A549 (cell line): ENCODE measurements around the gene SBK2. TPM values are rescaled to one million over a fixed set of nuclear protein-coding genes. Genes with fewer than 3 reads are reported as not detected.

Source experiments
- ATAC-seq, 2 experiments: fragments of 200-7000 bp in 1 of 2; fragments of >200 bp in 1 of 2; cut with Nextera tagmentation in 1 of 2; cut with Tn5 transposase in 1 of 2; 3 replicates each; pipeline versions ENCODE4 v1.8.0 to v1.9.1; 2018 to 2020; ENCODE audit warnings: mild to moderate bottlenecking in 1 of 2, moderate library complexity in 1 of 2
- CTCF ChIA-PET: fragments of 300-600 bp; sonication (Branson Sonifier 250); formaldehyde crosslinking; extraction: SDS; loops from one replicate; lab custom pipeline; 2021; ENCODE audit warnings: antibody characterized with exemption, inconsistent platforms; lab: Yijun Ruan, JAX
- POLR2A ChIA-PET: fragments of 350-600 bp; formaldehyde crosslinking; extraction: SDS; loops from one replicate; lab custom pipeline; 2021; ENCODE audit warnings: antibody characterized with exemption, inconsistent platforms; lab: Yijun Ruan, JAX
- DNase-seq, 2 experiments: peaks; one replicate each; pipeline versions ENCODE4 v3.0.0 to v3.0.0-alpha.2; 2011 to 2016; ENCODE audit warnings: low read depth in 1 of 2, low spot score in 1 of 2
- FAIRE-seq: peaks from 2 replicates; lab custom pipeline; 2011; peaks lifted over from hg19 to GRCh38; lab: Jason Lieb, UNC
- H3K27ac ChIP-seq, 2 experiments: fragments of >200 bp; sonication (Bioruptor Twin); formaldehyde crosslinking; 3 replicates each; pipeline ENCODE4 v1.5.1; 2016 to 2017
- H3K4me1 ChIP-seq: fragments of >200 bp; sonication (Bioruptor Twin); formaldehyde crosslinking; 3 replicates; pipeline ENCODE4 v1.6.1; 2016
- H3K4me2 ChIP-seq: fragments of >200 bp; sonication (Bioruptor Twin); formaldehyde crosslinking; 3 replicates; pipeline ENCODE4 v1.6.1; 2016
- H3K4me3 ChIP-seq: fragments of >200 bp; sonication (Bioruptor Twin); formaldehyde crosslinking; 3 replicates; pipeline ENCODE4 v1.5.1; 2016
- H3K9me3 ChIP-seq: fragments of >200 bp; sonication (Bioruptor Twin); formaldehyde crosslinking; 3 replicates; pipeline ENCODE4 v1.6.1; 2016
- ATOH8 ChIP-seq: fragments of 250-450 bp; sonication (Bioruptor Pico); IDR thresholded peaks from 2 replicates; pipeline ENCODE4 v1.5.0; 2020; ENCODE audit warnings: low read depth, mild to moderate bottlenecking, moderate library complexity
- BCL3 ChIP-seq: fragments of >200 bp; sonication (Bioruptor Twin); formaldehyde crosslinking; IDR thresholded peaks from 3 replicates; pipeline ENCODE4 v1.6.1; 2016
- CTCF ChIP-seq: fragments of >200 bp; sonication (Bioruptor Twin); formaldehyde crosslinking; IDR thresholded peaks from 3 replicates; pipeline ENCODE4 v1.5.1; 2016
- E2F6 ChIP-seq: IDR thresholded peaks from 2 replicates; pipeline ENCODE4 v1.6.1; 2012; ENCODE audit warnings: low read depth, borderline replicate concordance
- EP300 ChIP-seq, 2 experiments: fragments of >200 bp; sonication (Bioruptor Twin); formaldehyde crosslinking; IDR thresholded peaks; 2 replicates in 1 of 2; 3 replicates in 1 of 2; pipeline ENCODE4 v1.6.1; 2016 to 2017
- HMGXB4 ChIP-seq: fragments of 250-450 bp; sonication (Bioruptor Pico); IDR thresholded peaks from 2 replicates; pipeline ENCODE4 v1.5.0; 2021; ENCODE audit warnings: mild to moderate bottlenecking, moderate library complexity, borderline replicate concordance
- HOXA7 ChIP-seq: fragments of 250-450 bp; sonication (Bioruptor Pico); IDR thresholded peaks from 2 replicates; pipeline ENCODE4 v1.5.0; 2020; ENCODE audit warnings: mild to moderate bottlenecking, moderate library complexity
- JUN ChIP-seq, 2 experiments: fragments of >200 bp; sonication (Bioruptor Twin); formaldehyde crosslinking; IDR thresholded peaks; 2 replicates in 1 of 2; 3 replicates in 1 of 2; pipeline ENCODE4 v1.6.1; 2016 to 2017
- MAFK ChIP-seq: fragments of 450-650 bp; IDR thresholded peaks from 2 replicates; pipeline ENCODE4 v1.6.1; 2014; ENCODE audit not compliant: partially characterized antibody
- MAX ChIP-seq: IDR thresholded peaks from 2 replicates; pipeline ENCODE4 v1.6.1; 2012
- MAZ ChIP-seq: fragments of 150-350 bp; IDR thresholded peaks from 2 replicates; pipeline ENCODE4 v1.6.1; 2014; ENCODE audit warnings: antibody characterized with exemption, low read depth, low read length, borderline replicate concordance
- NFE2L2 ChIP-seq: fragments of 150-350 bp; conservative IDR thresholded peaks from 2 replicates; pipeline ENCODE4 v1.6.1; 2014; ENCODE audit warnings: low read length
- NPAS2 ChIP-seq: fragments of 250-450 bp; sonication (Bioruptor Pico); IDR thresholded peaks from 2 replicates; pipeline ENCODE4 v1.8.0; 2022; ENCODE audit warnings: mild to moderate bottlenecking, moderate library complexity, borderline replicate concordance
- NR3C1 ChIP-seq: fragments of >200 bp; sonication (Bioruptor Twin); formaldehyde crosslinking; IDR thresholded peaks from 3 replicates; pipeline ENCODE4 v1.6.1; 2017
- PBX3 ChIP-seq: IDR thresholded peaks from 2 replicates; pipeline ENCODE4 v1.6.1; 2012
- POLR2A ChIP-seq: IDR thresholded peaks from 2 replicates; pipeline ENCODE4 v1.6.1; 2012; ENCODE audit warnings: mild to moderate bottlenecking, low read length
- POLR2AphosphoS2 ChIP-seq: conservative IDR thresholded peaks from 2 replicates; pipeline ENCODE4 v1.6.1; 2012; ENCODE audit warnings: low read length, improper control_type of control experiment, inconsistent platforms
- RARB ChIP-seq: fragments of 250-450 bp; sonication (Bioruptor Pico); IDR thresholded peaks from 2 replicates; pipeline ENCODE4 v1.8.0; 2021; ENCODE audit warnings: mild to moderate bottlenecking, moderate library complexity
- RCOR1 ChIP-seq: fragments of 150-350 bp; IDR thresholded peaks from 2 replicates; pipeline ENCODE4 v1.6.1; 2014; ENCODE audit warnings: antibody characterized with exemption, low read length, low read depth
- REST ChIP-seq: fragments of 200-600 bp; sonication (generic); IDR thresholded peaks from 2 replicates; pipeline ENCODE4 v1.6.1; 2016; ENCODE audit warnings: antibody characterized with exemption, mild to moderate bottlenecking, moderate library complexity
- RNF2 ChIP-seq: fragments of 200-600 bp; sonication (generic); IDR thresholded peaks from 2 replicates; pipeline ENCODE4 v1.6.1; 2016; ENCODE audit warnings: low read depth, mild to moderate bottlenecking, antibody characterized with exemption, moderate library complexity, borderline replicate concordance
- SMC3 ChIP-seq: fragments of >200 bp; sonication (Bioruptor Twin); formaldehyde crosslinking; IDR thresholded peaks from 3 replicates; pipeline ENCODE4 v1.6.1; 2018; ENCODE audit warnings: inconsistent platforms
- ZFP36 ChIP-seq: fragments of 450-650 bp; IDR thresholded peaks from 2 replicates; pipeline ENCODE4 v1.6.1; 2014; ENCODE audit warnings: borderline replicate concordance; ENCODE audit not compliant: partially characterized antibody
- ZSCAN20 ChIP-seq: fragments of 250-450 bp; sonication (Bioruptor Pico); IDR thresholded peaks from 2 replicates; pipeline ENCODE4 v1.8.0; 2022; ENCODE audit warnings: mild to moderate bottlenecking, moderate library complexity
- WGBS: methylation state at CpG from one replicate; pipeline ENCODE4 v1.1.6; 2017; ENCODE audit errors: missing lambda C conversion rate; 5-methylcytosine and 5-hydroxymethylcytosine counted together
- polyA plus RNA-seq, 4 experiments: library from polyadenylated mRNA; depleted of rRNA in 3 of 4; stranded (reverse); fragments of >200 nt; fragmentation: RNase III in 1 of 4; extraction: RNeasy Plus Mini Kit Qiagen cat#74134 plus additional on column Dnase treatment in 1 of 4; gene quantifications; 2 replicates in 3 of 4; 3 replicates in 1 of 4; pipeline ENCODE4 v1.2.3, GENCODE V29; 2011 to 2017

The SBK2 gene
- polyA plus RNA-seq, 2 of the 4 experiments (the other 2 are of a cell fraction) = 0.89 to 1.1 TPM

GRCh38 chr19:55581145-55581822 is 44.4 kb upstream of the SBK2 start (continued):
- no peak for TF ChIP-seq POLR2AphosphoS2
- peak; percentile 98 for TF ChIP-seq REST
- TF ChIP-seq ZFP36 = peak; percentile 90
- no peak for TF ChIP-seq RARB (CRISPR knock-in tag)
- TF ChIP-seq MAFK = no peak

GRCh38 chr19:55580628-55581144 is 43.8 kb upstream of the SBK2 start, which contains the start of gene ZNF579:
Gene ZNF579, minus strand, starts transcription at chr19:55580848. Its CDS starts 1,209 bp downstream, at chr19:55579639.
- FAIRE-seq = no peak
- Histone ChIP-seq H3K27ac (peak within 1 kb of the TSS; percentile 99 to 100), H3K4me1 (peaks cover 26% of the 10 kb centered on the region), H3K4me2 (peak within 1 kb of the TSS; percentile 85), H3K4me3 (peak within 1 kb of the TSS; percentile 96), H3K9me3 (no peaks in the 10 kb centered on the region)
- DNase-seq = peak; percentile 89 to 96
- CTCF ChIA-PET = interaction anchor here (0.6 to 3.0 kb wide), 11 partner anchors 10 to 113 kb away, joined by 3 to 20 read pairs (median 5); partner anchors contain the start of gene ZNF865
- ATAC-seq = peak; percentile 79 to 81
- POLR2A ChIA-PET = interaction anchor here (0.6 to 2.7 kb wide), 8 partner anchors 12 to 79 kb away, joined by 5 to 22 read pairs (median 6); partner anchors contain the start of genes FIZ1, ZNF524 and ZNF865
- 7% methylated on average over 16 of the region's 24 CpGs for WGBS
- TF ChIP-seq NFE2L2 (no peak), PBX3 (peak; percentile 61; the same call in 1 of the 2 replicates), RNF2 (no peak), BCL3 (no peak), ZSCAN20 (CRISPR knock-in tag) (no peak), MAX (peak; percentile 80), MAZ (peak; percentile 96), RCOR1 (no peak), NPAS2 (CRISPR knock-in tag) (no peak), NR3C1 (no peak), HMGXB4 (no peak), JUN (IDR thresholded peaks at IDR 0.05) (peak; percentile 68 to 91; a peak in 4 of 5 replicates), POLR2A (peak; percentile 48), E2F6 (peak; percentile 70; the same call in 1 of the 2 replicates), POLR2AphosphoS2 (no peak), SMC3 (peak; percentile 47), HOXA7 (CRISPR knock-in tag) (no peak), MAFK (no peak), ATOH8 (no peak), EP300 (IDR thresholded peaks at IDR 0.05) (no peak; a peak in 1 of 5 replicates), CTCF (no peak)
